A673 (cell line): ENCODE measurements around the gene RASSF1.

Experiments used
- EZH2 ChIP-seq: fragments of 200-600 bp; sonication (generic); IDR thresholded peaks from 2 replicates; pipeline ENCODE4 v1.6.1; 2017; ENCODE audit warnings: borderline replicate concordance, low read depth, mild to moderate bottlenecking, mixed read lengths, antibody characterized with exemption, low read length; ENCODE audit not compliant: poor library complexity, severe bottlenecking
- TF ChIP-seq, protein P1 (sequence below): fragments of 300-800, 200-600 bp; sonication (generic); conservative IDR thresholded peaks from 2 replicates; pipeline ENCODE4 v1.5.1; 2017; ENCODE audit warnings: low read depth, mild to moderate bottlenecking, antibody characterized with exemption, low read length, moderate library complexity, mixed read lengths

DNA sequence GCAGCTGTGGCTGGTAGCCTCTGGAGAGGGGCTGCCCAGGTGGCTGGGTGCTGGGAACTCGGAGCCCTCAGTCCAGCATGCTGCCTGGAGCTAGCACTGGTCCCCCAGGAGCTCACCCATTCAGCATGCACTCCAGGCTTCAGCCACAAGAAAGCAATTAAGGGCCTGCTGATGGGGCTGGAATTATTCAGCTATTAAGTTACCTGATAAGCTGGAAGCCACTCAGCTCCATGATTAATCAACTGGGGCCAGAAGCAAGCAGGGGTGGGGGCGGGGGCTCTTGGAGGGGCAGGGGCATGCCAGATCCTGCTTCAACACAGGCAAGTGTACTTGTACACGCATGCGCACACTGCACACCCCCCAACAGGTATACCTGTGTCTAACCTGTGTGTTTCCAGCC is 40.7 kb upstream of the RASSF1 start:
- TF ChIP-seq, protein P1, sequence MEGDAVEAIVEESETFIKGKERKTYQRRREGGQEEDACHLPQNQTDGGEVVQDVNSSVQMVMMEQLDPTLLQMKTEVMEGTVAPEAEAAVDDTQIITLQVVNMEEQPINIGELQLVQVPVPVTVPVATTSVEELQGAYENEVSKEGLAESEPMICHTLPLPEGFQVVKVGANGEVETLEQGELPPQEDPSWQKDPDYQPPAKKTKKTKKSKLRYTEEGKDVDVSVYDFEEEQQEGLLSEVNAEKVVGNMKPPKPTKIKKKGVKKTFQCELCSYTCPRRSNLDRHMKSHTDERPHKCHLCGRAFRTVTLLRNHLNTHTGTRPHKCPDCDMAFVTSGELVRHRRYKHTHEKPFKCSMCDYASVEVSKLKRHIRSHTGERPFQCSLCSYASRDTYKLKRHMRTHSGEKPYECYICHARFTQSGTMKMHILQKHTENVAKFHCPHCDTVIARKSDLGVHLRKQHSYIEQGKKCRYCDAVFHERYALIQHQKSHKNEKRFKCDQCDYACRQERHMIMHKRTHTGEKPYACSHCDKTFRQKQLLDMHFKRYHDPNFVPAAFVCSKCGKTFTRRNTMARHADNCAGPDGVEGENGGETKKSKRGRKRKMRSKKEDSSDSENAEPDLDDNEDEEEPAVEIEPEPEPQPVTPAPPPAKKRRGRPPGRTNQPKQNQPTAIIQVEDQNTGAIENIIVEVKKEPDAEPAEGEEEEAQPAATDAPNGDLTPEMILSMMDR = no peak
- TF ChIP-seq EZH2 = no peak
